Embryonic facial prominence (tissue), 1 donor: ENCODE data around the gene FOXJ3.

Source experiments
- DNase-seq: peaks from one replicate; pipeline ENCODE4 v3.0.0-alpha.2; 2016; ENCODE audit errors: extremely low spot score

Gene FOXJ3

DNA sequence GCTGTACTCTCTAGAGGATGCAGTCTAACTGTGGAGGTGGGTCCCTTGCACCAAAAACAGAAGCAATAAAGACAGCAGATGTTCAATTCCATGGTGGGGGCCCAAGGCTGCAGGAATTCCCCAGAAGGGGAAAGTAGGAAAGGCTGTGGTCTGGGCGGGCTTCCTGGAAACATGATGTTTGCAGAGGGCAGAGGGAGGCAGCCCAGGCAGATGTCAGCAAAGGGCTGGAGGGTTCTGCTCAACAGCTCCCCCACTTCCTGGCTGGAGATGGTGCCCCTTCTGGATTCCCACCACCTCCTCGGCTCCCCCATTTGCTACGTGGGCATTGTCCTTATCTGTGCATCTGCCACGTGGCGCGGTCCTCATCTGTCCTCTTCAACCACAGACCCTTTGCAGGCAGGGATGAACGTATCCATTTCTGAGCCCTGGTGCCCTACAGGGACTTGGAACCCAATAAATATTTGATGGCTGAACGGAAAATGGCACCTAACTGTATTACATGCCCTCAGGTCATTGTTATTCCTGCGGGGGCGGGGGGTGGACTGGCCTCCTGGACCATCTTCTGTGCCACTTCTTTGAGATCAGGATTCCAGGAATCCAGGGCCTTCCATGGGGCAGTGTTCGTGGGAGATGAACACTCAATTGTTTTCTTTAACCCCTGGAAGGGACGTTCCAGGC lies 190.2 kb downstream of the FOXJ3 start:
- no peak for DNase-seq

DNA sequence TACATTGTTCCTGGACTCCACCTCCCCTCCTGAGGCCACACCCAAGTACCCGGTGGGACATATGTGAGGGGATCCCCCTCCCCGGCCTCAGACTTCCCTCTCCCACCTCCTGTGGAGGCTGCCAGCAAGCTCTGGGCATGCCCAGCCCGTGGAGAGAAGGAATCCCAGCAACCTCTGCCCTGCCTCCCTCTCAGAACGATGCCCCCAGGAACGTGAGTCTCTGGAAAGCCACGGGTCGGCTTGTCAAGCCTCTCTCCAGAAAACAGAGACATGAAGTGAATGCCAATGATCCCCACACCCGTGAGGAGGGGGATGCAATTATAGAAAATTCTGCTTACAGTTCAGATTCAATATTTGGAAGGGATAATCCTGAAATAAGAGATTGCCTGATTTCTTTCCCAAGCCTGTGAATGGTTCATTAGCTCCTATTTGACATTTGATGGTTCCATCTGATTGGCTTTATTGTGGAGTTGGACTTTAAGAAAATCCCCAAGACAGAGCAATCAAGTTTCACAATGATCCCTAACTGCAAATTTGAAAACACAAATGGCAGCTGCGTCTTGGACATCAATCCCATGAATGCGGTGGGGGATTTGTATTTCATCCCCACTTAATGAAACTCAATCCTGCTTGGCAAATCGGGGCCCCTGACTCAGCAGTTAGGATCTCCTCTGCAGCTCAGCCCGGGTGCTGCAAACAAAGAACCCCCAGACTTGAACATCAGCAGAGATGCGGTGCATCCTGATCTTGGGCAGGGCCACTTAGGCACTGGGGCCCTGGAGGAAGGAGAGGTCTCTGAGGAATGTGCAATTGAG lies 190.9 kb downstream of the FOXJ3 start:
- DNase-seq, result no peak

DNA sequence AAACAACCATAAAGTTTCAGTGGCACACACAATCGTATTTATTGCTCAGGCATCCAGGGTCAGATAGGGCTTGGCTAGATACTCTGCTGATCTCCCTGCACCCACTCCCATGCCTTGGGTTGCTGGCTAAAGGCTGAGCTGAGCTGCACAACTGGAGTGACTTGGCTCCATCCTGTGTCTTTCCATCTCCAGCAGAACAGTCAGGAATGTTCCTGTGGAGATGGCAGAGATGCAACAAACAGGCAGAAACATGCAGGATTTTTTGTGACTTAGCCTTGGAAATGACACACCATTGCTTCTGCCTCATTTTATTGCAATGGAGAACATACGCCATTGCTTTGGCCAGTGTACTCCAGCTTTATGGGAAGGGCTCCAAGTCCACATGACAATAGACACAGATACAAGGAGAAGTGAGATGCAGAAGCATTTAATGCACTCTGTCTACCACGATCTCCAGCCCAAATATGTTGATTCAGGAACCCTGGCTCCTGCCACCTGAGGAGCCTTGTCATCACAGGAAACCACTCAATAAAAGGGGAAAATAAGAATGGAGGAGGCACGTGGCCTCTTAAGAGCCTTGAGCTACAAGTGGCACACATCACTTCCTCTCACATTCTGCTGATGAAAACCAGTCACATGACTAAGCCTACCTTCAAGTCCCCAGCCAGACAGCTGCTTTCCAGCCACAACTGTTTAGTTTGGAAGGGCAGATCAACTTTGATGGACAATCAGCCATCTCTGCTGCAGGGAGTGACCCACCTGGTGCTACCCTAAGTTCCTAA lies 191.9 kb downstream of the FOXJ3 start:
- DNase-seq, result no peak

- DNase-seq, result no peak
These were observed 193.1 kb downstream of the FOXJ3 start for GRCh38 chr1:42141978-42142377.

DNA sequence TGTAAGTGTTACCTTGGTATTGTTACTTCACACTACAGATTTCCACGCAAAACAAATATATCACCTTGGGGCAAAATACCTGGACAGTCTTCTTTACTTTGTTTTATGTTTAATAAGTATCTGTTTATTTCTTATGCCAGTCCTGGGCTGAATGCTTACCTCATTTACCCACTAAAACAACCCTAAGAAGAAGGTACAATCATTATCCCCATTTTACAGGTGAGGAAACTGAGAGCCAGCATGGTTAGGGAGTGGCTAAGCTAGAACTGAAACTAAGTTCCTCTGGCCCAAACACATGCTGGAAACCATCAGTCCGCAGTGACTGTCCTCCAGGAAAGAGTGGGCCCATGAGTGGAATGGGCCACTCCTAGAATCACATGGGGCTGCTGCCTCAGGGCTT lies 194.8 kb downstream of the FOXJ3 start:
- no peak for DNase-seq

GRCh38 chr1:42139444-42139843 lies 195.6 kb downstream of the FOXJ3 start:
- DNase-seq, result no peak

- DNase-seq, result no peak
These were observed 196.4 kb downstream of the FOXJ3 start for GRCh38 chr1:42138586-42138985.

DNA sequence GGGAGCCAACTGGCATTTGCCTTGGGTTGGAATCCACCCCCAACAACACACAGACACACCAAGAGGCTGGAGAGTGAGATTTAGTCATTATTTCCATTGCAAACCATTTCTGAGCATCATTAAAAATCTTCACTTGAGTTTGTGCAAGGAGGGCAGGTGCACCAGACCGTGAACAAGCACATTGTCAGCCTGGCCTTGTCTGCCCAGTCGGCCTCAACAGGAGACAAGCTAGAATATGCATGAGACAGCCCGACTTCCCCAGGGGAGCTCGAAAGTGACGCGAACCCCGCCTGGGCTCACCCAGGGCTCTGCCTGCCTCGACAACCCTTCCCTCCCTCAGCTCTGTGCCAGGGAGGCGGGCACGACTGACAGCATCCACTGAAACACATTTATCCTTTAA lies 197.3 kb downstream of the FOXJ3 start:
- DNase-seq, result no peak

DNA sequence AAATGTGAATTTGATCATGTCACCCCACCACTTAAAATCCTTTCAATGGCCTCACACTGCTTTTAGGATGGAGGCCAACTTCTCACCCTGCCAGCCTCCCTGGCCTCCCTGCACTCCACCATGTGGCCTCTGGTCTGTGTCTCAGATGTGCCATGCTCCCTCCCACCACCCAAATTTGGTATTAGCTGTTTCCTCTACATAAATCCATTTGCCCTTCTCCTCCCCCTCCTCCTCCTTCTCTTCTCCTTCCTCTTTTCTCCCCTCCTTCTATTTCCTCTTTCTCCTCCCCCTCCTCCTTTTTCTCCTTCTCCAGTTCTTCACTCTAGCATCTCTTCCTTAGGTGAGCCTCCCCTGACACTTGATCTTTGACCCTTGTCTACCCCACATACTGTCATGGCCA lies 198.6 kb downstream of the FOXJ3 start:
- DNase-seq, result no peak

DNA sequence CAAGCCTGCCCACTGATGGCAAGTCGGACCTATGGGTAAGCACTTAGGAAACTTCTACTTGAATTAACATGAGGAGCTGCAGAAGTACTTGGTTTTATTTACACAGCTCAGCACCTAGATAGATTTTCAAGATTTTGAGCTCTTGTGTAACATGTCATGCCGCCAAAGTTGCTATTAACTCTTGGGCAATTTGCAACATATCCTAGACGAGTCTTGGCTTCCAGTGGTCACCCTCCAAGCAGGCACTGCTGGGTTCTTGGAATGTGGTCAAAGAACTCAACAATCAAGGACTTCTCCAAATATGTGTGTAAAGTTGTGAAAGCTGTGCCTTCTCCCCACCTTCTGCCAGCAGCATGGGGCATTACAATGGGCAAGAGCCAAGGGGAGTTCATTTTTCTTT lies 199.6 kb downstream of the FOXJ3 start:
- no peak for DNase-seq

- DNase-seq, result no peak
These were observed 201.1 kb downstream of the FOXJ3 start for GRCh38 chr1:42133809-42134526.

- no peak for DNase-seq
These were observed 201.6 kb downstream of the FOXJ3 start for GRCh38 chr1:42133390-42133789.

DNA sequence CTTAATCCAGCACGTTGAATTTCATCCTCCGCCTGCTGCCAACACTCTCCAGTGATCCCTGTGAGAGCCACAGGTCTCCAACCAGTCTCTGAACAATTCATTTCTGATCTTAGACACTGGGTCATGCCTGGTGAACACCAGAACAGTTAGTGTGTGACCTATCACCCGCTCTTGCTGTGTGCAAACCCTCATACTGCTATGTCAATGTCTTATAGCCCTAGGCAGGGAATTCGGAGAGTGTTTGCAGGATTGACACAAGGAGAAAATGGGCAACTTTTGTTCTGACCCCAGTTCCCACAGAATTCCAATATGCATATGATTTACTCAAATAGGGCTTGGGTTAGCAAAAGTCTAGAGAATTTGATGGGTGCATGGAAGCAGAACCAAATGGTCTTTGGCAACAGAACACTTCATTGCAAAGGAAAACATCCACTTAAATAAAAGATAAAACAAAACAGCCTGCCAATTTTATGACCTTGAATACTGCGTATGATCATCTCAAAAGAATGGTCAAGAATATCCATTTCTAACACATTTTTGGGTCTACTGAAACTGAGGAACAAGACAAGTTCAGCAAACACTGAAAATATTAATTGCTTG lies 204.9 kb downstream of the FOXJ3 start:
- no peak for DNase-seq

- DNase-seq, result no peak
These were observed 206.1 kb downstream of the FOXJ3 start for GRCh38 chr1:42128964-42129363.

GRCh38 chr1:42128499-42128898 lies 206.5 kb downstream of the FOXJ3 start:
- DNase-seq, result no peak

- DNase-seq, result no peak
These were observed 207.3 kb downstream of the FOXJ3 start for GRCh38 chr1:42127767-42128166.
